ENCODE results near the gene DPEP2NB.
"Not testable (repeated sequence)": the region's sequence is repeated elsewhere in the genome, so short reads cannot be mapped to it uniquely, and the experiment has no call there.

Gene DPEP2NB

GRCh38 chr16:67979955-67980678 is 35.6 kb downstream of the DPEP2NB start, which contains the start of gene DPEP3:
Gene DPEP3 (minus strand): TSS chr16:67980499. CDS start chr16:67980380, 119 bp downstream.
- DNase-seq, result no peak

GRCh38 chr16:67977469-67978227 is 38.1 kb downstream of the DPEP2NB start:
- no peak for DNase-seq

- DNase-seq, result no peak
Observed at GRCh38 chr16:67977005-67977404, 38.7 kb downstream of the DPEP2NB start.

- DNase-seq, result no peak
Observed at GRCh38 chr16:67976205-67976604, 39.5 kb downstream of the DPEP2NB start.

GRCh38 chr16:67975321-67976105 is 40.2 kb downstream of the DPEP2NB start:
- no peak for DNase-seq

GRCh38 chr16:67972285-67972684 is 43.4 kb downstream of the DPEP2NB start:
- DNase-seq, result not testable (repeated sequence)

GRCh38 chr16:67971111-67971510 is 44.6 kb downstream of the DPEP2NB start:
- DNase-seq, result no peak

- no peak for DNase-seq
Observed at GRCh38 chr16:67969254-67970039, 46.3 kb downstream of the DPEP2NB start.

- DNase-seq, result peak; percentile 34
Observed at GRCh38 chr16:67968400-67969253, 47.1 kb downstream of the DPEP2NB start, which contains the start of gene SLC12A4. Gene SLC12A4 (minus strand): TSS chr16:67968637. CDS start chr16:67968553, 84 bp downstream.

- DNase-seq, result no peak
Observed at GRCh38 chr16:67967958-67968399, 47.7 kb downstream of the DPEP2NB start.

GRCh38 chr16:67967183-67967957 is 48.3 kb downstream of the DPEP2NB start:
- DNase-seq, result no peak

GRCh38 chr16:67966549-67967182 is 49.0 kb downstream of the DPEP2NB start:
- no peak for DNase-seq

GRCh38 chr16:67965668-67966548 is 49.8 kb downstream of the DPEP2NB start:
- no peak for DNase-seq

- DNase-seq, result no peak
Observed at GRCh38 chr16:67964477-67965131, 51.1 kb downstream of the DPEP2NB start.

- DNase-seq, result no peak
Observed at GRCh38 chr16:67963662-67964321, 51.9 kb downstream of the DPEP2NB start.

Data from NCI-H1105 treated with DMSO at 0.1 percent for 48 hours (cell line).